ENCODE results near the gene TNRC18. TPM values are rescaled to one million over a fixed set of nuclear protein-coding genes. Genes with fewer than 3 reads are reported as not detected.
A peak's percentile ranks its signal among the peaks of the same experiment; 100 is the strongest.

Gene TNRC18
- total RNA-seq, 1 donor from 2014 or later: 91.8 TPM

DNA sequence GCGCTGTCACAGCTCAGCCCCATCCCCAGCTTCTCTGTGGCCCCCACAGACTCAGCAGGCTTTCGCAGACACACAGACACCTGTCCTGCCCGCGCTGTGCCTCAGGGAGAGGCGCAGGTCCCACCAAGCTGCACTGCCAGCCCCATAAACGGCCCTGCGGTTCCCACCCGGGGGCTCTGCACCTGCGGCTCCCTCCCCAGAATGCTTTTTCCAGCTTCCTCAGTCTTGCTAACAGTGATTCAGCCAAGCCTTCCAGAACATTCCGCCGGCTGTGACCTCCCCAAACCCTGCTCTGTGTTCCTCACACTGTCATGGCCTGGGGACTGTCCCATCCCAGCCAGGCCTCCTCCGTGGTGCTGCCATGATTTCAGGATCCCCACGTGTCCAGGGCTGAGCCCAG, 27.8 kb upstream of the TNRC18 start:
- Mint-ChIP-seq H3K9me3 (ENCODE audit: unreplicated experiment) (no peaks in the 10 kb centered on the region), H3K27me3 (ENCODE audit: unreplicated experiment) (peaks cover 9% of the 10 kb centered on the region), H3K27ac (ENCODE audit: unreplicated experiment) (no peak overlapping the region), H3K4me1 (ENCODE audit: unreplicated experiment) (peaks cover 15% of the 10 kb centered on the region), H3K36me3 (ENCODE audit: low read depth, unreplicated experiment) (no peaks in the 10 kb centered on the region), H3K4me3 (ENCODE audit: unreplicated experiment) (no peak overlapping the region)
- no peak for DNase-seq (ENCODE audit: low spot score)
- TF ChIP-seq, protein P1, sequence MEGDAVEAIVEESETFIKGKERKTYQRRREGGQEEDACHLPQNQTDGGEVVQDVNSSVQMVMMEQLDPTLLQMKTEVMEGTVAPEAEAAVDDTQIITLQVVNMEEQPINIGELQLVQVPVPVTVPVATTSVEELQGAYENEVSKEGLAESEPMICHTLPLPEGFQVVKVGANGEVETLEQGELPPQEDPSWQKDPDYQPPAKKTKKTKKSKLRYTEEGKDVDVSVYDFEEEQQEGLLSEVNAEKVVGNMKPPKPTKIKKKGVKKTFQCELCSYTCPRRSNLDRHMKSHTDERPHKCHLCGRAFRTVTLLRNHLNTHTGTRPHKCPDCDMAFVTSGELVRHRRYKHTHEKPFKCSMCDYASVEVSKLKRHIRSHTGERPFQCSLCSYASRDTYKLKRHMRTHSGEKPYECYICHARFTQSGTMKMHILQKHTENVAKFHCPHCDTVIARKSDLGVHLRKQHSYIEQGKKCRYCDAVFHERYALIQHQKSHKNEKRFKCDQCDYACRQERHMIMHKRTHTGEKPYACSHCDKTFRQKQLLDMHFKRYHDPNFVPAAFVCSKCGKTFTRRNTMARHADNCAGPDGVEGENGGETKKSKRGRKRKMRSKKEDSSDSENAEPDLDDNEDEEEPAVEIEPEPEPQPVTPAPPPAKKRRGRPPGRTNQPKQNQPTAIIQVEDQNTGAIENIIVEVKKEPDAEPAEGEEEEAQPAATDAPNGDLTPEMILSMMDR (IDR thresholded peaks at IDR 0.05; ENCODE audit: unreplicated experiment): no peak

DNA sequence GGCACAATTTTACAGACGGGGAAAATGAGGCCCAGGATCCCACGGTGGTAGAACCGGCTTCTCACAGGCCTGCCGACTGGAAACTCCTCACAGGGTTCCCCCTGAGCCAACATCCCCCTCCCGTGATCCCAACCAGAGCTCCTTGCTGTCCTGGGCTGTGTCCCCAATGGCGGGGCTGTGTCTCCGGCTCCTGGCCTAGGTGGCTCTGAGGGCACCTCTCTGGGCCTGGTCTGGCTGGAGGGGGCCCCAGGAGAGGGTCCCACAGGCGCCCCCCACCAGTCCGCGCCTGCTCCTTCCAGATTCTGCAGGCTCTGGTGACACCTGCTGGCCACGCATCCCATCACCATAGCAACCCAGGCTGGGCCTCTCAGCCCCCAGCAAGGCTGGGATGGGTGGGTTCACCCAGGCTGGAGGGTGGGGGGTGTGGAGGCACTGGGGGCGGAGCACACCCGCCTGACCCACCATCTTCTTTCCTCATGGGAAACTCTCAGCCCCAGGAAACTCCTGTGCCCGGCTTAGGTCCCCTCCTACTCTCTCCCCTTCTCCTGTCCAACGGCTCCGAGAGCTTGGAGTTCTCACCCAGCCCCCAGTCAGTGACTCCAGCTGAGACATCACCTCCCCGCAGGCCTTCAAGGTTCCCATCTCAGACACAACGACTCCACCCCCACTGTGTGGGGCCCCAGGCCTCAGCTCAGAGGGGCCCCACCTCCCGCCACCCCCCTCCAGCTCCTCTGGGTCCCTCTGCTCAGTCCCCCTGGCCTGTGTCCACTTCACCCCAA, 27.1 kb upstream of the TNRC18 start:
- TF ChIP-seq, protein P1 (IDR thresholded peaks at IDR 0.05; ENCODE audit: unreplicated experiment): peak; percentile 38
- Mint-ChIP-seq H3K27me3 (ENCODE audit: unreplicated experiment) (peaks cover 8% of the 10 kb centered on the region), H3K4me3 (ENCODE audit: unreplicated experiment) (no peak overlapping the region), H3K36me3 (ENCODE audit: low read depth, unreplicated experiment) (no peaks in the 10 kb centered on the region), H3K9me3 (ENCODE audit: unreplicated experiment) (no peaks in the 10 kb centered on the region), H3K4me1 (ENCODE audit: unreplicated experiment) (peaks cover 17% of the 10 kb centered on the region), H3K27ac (ENCODE audit: unreplicated experiment) (no peak overlapping the region)
- DNase-seq (ENCODE audit: low spot score): peak; percentile 65

DNA sequence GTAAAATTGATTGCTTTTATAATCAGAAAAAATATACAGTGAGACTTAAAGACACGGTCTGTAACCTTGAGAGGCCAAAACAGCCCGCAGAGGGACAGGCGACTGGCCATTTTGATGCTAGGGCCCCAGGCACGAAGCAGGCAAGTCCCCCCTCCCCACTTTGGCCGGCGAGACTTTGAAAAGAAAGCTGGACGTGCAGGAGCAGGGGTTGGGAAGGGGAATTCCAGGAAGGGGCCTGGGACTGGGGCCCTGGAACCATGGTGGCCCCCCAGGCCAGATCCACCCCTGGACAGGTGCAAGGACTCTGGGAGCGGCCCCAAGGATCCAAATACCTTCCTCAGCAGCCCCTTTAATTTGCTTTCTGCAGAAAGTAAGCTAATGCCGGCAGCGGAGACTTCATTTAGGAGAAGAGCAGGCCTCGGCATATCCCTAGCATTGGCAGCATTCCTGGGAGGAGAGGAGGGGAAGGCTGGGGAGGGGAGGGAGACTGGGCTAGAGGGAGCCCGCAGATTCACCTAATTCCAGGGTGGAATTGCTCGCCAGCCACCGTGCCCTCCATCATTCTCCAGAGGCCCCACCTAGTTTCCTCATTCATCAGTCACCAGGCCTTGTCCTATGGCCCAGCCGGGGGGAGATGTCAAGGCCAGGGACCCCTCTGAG, 24.9 kb upstream of the TNRC18 start:
- Mint-ChIP-seq H3K27me3 (ENCODE audit: unreplicated experiment) (peaks cover 4% of the 10 kb centered on the region), H3K36me3 (ENCODE audit: low read depth, unreplicated experiment) (peaks cover 3% of the 10 kb centered on the region), H3K4me1 (ENCODE audit: unreplicated experiment) (peaks cover 13% of the 10 kb centered on the region), H3K9me3 (ENCODE audit: unreplicated experiment) (no peaks in the 10 kb centered on the region), H3K4me3 (ENCODE audit: unreplicated experiment) (no peak overlapping the region), H3K27ac (ENCODE audit: unreplicated experiment) (no peak overlapping the region)
- DNase-seq (ENCODE audit: low spot score): no peak
- TF ChIP-seq, protein P1 (IDR thresholded peaks at IDR 0.05; ENCODE audit: unreplicated experiment): no peak

DNA sequence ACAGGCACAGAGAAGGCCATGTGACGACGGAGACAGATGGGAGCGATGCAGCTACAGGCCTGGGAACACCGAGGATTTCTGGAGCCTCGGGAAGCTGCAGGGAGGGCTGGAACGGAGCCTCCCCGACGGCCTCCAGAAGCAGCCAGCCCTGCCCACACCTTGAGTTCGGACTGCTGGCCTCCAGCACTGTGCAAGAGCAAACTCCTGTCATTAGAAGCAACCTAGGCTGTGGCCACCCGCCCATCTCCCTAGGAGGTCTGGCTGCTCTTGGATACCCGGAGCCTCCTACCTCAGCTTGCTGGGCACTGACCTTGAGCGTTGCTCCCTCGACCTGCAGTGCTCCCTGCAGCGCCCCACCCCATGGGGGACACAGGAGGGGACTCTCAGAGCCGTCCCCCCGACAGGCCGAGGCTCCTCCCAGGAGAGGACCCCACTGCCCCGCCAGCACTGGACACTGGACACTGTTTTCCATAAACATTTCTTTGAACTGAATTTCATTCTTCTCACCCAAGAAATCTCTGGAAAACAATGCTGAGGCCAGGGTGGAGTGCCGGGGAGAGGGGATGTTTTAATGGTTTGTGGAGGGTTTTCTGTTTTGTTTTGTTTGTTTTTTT, 22.5 kb upstream of the TNRC18 start:
- DNase-seq (ENCODE audit: low spot score): no peak

More for the DNA sequence above, 22.5 kb upstream of the TNRC18 start:
- TF ChIP-seq, protein P1 (IDR thresholded peaks at IDR 0.05; ENCODE audit: unreplicated experiment): no peak
- H3K9me3 Mint-ChIP-seq (ENCODE audit: unreplicated experiment): no peaks in the 10 kb centered on the region
- peak overlapping the region; percentile 21 for H3K4me3 Mint-ChIP-seq (ENCODE audit: unreplicated experiment)
- peaks cover 3% of the 10 kb centered on the region for H3K36me3 Mint-ChIP-seq (ENCODE audit: low read depth, unreplicated experiment)
- H3K27me3 Mint-ChIP-seq (ENCODE audit: unreplicated experiment): peaks cover 3% of the 10 kb centered on the region
- H3K27ac Mint-ChIP-seq (ENCODE audit: unreplicated experiment): peak overlapping the region; percentile 80
- H3K4me1 Mint-ChIP-seq (ENCODE audit: unreplicated experiment): peaks cover 19% of the 10 kb centered on the region
